Right lobe of liver (tissue), 6 donors: Measurements from ENCODE around the gene PPP1CA. TPM values are rescaled to one million over a fixed set of nuclear protein-coding genes. Genes with fewer than 3 reads are reported as not detected.

Source experiments
- ATAC-seq, 4 donors: fragments of 200-7000 bp; cut with Tn5 transposase; one replicate each; pipeline ENCODE4 v1.9.1; 2020; ENCODE audit warnings: mild to moderate bottlenecking in 4 of 4, moderate library complexity in 4 of 4
- DNase-seq, 3 donors: peaks; one replicate each; pipeline ENCODE4 v3.0.0-alpha.2; 2020
- H3K27ac ChIP-seq, 3 donors: fragments of 200-600 bp; one replicate each; pipeline ENCODE4 v1.8.0; 2022
- H3K27me3 ChIP-seq, 2 donors: fragments of 200-600 bp; one replicate each; pipeline ENCODE4 v1.8.0; 2022
- H3K36me3 ChIP-seq, 4 donors: fragments of 200-600 bp; sonication (generic) in 1 of 4; one replicate each; pipeline versions ENCODE4 v1.5.1 to v1.8.0; 2017 to 2022; ENCODE audit warnings: control low read depth in 1 of 4
- H3K4me1 ChIP-seq, 4 donors: fragments of 200-600 bp; sonication (generic) in 1 of 4; one replicate each; pipeline versions ENCODE4 v1.5.1 to v1.8.0; 2017 to 2022; ENCODE audit warnings: control low read depth in 1 of 4
- H3K4me3 ChIP-seq, 3 donors: fragments of 200-600 bp; one replicate each; pipeline ENCODE4 v1.8.0; 2022
- H3K9me3 ChIP-seq, 4 donors: fragments of 200-600 bp; sonication (generic) in 1 of 4; one replicate each; pipeline versions ENCODE4 v1.5.1 to v1.8.0; 2017 to 2022; ENCODE audit warnings: control low read depth in 1 of 4
- POLR2A ChIP-seq: fragments of 450-650 bp; IDR thresholded peaks from one replicate; pipeline ENCODE4 v1.6.1; 2017; ENCODE audit warnings: antibody characterized with exemption, mild to moderate bottlenecking
- WGBS: methylation state at CpG from one replicate; pipeline ENCODE4 v1.1.6; 2018; ENCODE audit warnings: low coverage, low lambda C conversion rate; ENCODE audit not compliant: insufficient coverage; ENCODE audit errors: missing lambda C conversion rate; 5-methylcytosine and 5-hydroxymethylcytosine counted together
- intact Hi-C, 2 donors: fragments of 100-400 bp; cut with DNase I; formaldehyde crosslinking; loops; one replicate each; pipeline versions ENCODE4 v1.11.2 to v1.14.1; 2022
- total RNA-seq, 6 experiments: library from RNA; depleted of rRNA in 2 of 6; stranded (reverse); fragments of >200 nt in 2 of 6; fragmentation: NEBNext Ultra II Directional in 3 of 6; extraction: Animal tissue kit (Norgen Biotek cat#: 25700) in 3 of 6; gene quantifications; one replicate each; pipeline versions ENCODE4 v1.1.0 to v1.2.4, GENCODE V29; 2016 to 2023
- TF ChIP-seq, protein P1 (sequence below), 4 donors: fragments of 200-600 bp in 3 of 4; fragments of 450-650 bp in 1 of 4; IDR thresholded peaks; one replicate each; pipeline versions ENCODE4 v1.5.1 to v1.8.0; 2016 to 2022; ENCODE audit warnings: antibody characterized with exemption in 4 of 4, mild to moderate bottlenecking in 2 of 4
- donor health status: DM: no; HTN: yes; CAD: no.
- donor health status: DM: no; HTN: no; CAD: no.
- donor health status: DM: no; HTN: no; CAD: no.
- donor health status: DM: no; HTN: yes; CAD: no.
- donor health status: DM: no; HTN: yes; CAD: no.

The PPP1CA gene
- total RNA-seq, 6 experiments from 2014 or later, result 64.2 to 102 (median 71.1) TPM

DNA sequence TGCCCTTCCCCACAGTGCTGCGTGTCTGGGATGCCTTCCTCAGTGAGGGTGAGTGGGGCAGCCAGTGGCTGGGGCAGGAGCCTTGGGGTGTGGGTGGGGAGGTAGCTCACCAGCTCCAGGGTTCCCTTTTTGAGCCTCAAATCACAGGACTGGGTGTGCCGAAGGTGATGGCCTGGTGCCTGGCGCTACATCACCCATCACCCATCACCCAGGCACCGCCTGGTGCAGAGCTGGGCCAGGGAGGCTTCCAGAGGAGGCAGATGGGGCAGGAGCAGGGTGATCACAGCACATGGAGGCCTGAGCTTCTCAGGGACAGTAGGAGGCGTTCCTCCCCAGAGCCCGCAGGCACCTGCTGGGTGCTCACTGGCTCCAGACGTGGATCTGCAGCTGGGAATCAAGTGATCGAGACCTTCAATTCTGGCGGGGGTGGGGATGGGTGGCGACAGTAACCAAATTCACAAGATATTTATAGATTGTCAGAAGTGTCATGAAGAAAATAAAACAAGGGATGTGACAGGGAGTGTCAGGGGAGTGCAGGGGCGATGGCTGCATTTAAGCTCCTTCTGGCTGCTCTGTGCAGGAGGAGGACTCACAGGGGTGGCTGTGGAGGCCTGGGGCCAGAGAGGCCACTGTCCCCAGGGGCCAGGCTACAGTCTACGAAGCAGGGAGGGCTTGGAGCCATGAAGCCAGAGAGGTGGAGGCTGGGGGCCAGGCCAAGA is 5.5 kb upstream of the PPP1CA start:
- intact Hi-C loops, result no loop called here
- H3K36me3 ChIP-seq, result no peaks in the 10 kb centered on the region
- DNase-seq (no peak), ATAC-seq (peak; percentile 6 to 16 (median 10))
- H3K27ac ChIP-seq, result no peak overlapping the region
- peaks cover 0 to 9% (median 0%) of the 10 kb centered on the region in 4 donors for H3K4me1 ChIP-seq
- TF ChIP-seq POLR2A, result no peak
- TF ChIP-seq, protein P1, sequence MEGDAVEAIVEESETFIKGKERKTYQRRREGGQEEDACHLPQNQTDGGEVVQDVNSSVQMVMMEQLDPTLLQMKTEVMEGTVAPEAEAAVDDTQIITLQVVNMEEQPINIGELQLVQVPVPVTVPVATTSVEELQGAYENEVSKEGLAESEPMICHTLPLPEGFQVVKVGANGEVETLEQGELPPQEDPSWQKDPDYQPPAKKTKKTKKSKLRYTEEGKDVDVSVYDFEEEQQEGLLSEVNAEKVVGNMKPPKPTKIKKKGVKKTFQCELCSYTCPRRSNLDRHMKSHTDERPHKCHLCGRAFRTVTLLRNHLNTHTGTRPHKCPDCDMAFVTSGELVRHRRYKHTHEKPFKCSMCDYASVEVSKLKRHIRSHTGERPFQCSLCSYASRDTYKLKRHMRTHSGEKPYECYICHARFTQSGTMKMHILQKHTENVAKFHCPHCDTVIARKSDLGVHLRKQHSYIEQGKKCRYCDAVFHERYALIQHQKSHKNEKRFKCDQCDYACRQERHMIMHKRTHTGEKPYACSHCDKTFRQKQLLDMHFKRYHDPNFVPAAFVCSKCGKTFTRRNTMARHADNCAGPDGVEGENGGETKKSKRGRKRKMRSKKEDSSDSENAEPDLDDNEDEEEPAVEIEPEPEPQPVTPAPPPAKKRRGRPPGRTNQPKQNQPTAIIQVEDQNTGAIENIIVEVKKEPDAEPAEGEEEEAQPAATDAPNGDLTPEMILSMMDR (IDR thresholded peaks at IDR 0.05), result no peak
- WGBS, result 30% methylated on average over 8 of the region's 12 CpGs
- no peak overlapping the region for H3K4me3 ChIP-seq
- H3K9me3 ChIP-seq, result no peaks in the 10 kb centered on the region
- no peaks in the 10 kb centered on the region for H3K27me3 ChIP-seq

DNA sequence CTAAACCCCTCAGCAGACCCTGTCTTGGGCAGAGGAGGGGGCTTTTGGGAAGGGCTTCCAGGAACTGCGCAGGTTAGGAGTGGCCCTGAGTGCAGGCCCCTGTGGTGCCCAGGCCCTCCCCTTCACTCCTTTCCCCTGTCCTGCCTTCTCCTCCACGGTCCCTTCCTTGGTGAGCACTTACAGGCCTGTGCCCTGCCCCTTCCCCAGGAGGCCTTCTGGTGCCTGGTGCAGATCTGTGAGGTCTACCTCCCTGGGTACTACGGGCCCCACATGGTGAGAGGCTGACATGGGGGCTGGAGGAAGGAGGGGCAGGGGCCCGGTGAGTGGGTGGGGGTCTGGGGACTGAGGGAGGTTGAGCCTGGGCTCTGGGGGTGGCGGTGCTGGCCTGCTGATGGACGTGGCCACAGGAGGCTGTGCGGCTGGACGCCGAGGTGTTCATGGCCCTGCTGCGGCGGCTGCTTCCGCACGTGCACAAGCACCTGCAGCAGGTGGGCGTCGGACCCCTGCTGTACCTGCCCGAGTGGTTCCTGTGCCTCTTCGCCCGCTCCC is 4.8 kb upstream of the PPP1CA start:
- no peak for TF ChIP-seq POLR2A
- TF ChIP-seq, protein P1 (IDR thresholded peaks at IDR 0.05), result no peak
- Histone ChIP-seq H3K27ac (no peak overlapping the region), H3K4me1 (peaks cover 0 to 10% (median 0%) of the 10 kb centered on the region in 4 donors), H3K4me3 (no peak overlapping the region), H3K36me3 (no peaks in the 10 kb centered on the region), H3K9me3 (no peaks in the 10 kb centered on the region), H3K27me3 (no peaks in the 10 kb centered on the region)
- 80% methylated on average over 1 of the region's 18 CpGs for WGBS
- ATAC-seq (no peak), DNase-seq (no peak)
- intact Hi-C loops, result no loop called here

DNA sequence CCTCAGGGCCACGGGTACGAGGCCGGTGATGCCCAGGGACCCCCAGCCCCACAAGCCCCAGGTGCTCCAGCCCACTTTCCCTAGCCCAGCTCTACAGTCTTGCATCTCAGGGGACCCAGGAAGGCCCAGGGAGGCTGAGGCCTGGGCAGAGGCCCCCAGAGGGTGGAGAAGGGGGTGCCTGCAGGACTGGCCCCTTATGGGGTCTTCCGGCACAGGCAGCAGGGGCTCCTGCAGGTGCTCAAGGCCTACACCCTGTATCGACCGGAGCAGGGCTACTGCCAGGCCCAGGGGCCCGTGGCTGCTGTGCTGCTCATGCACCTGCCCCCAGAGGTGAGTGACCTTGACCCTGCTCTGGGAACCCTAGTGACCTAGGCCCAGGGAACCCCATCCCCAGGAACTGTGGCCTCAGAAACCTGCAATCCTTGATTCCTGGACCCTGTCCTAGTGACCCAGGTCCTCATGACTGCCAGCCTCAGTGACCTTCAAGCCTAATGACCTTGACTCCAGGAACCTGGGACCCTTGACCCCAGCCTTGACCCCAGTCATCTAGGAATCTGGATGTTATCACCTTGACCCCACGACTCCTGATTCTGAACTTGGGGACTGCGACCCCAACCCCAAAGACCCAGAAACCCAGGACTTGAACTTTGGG is 4.2 kb upstream of the PPP1CA start:
- DNase-seq (peak in 1 of 3 donors; percentile 44), ATAC-seq (no peak)
- H3K36me3 ChIP-seq, result no peaks in the 10 kb centered on the region
- H3K4me1 ChIP-seq, result peaks cover 0 to 13% (median under 1%) of the 10 kb centered on the region in 4 donors
- WGBS, result no CpG with 5 or more reads among the region's 9 CpGs
- H3K4me3 ChIP-seq, result no peak overlapping the region
- intact Hi-C loops, result no loop called here
- H3K9me3 ChIP-seq, result no peaks in the 10 kb centered on the region
- TF ChIP-seq POLR2A, result no peak
- TF ChIP-seq, protein P1 (IDR thresholded peaks at IDR 0.05), result no peak
- no peak overlapping the region for H3K27ac ChIP-seq
- H3K27me3 ChIP-seq, result no peaks in the 10 kb centered on the region

DNA sequence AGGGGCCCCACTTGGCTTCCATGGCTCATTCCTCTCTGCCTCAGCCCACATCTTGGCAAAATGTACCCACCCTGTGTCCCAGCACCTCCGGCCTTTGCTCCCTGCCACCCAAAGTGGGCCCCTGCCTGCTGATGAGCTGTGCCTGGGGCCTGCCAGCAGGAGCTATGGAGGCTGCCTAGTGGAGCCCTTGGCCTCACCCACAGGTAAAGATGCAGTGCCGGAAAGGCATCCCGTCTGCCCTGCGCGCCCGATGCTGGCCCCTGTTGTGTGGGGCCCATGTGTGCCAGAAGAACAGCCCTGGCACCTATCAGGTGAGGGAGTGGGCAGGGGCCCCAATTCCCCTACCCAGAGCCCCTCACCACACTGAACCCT is 3.5 kb upstream of the PPP1CA start:
- H3K4me1 ChIP-seq, result peaks cover 0 to 20% (median 4%) of the 10 kb centered on the region in 4 donors

More for the DNA sequence above, 3.5 kb upstream of the PPP1CA start:
- no peak overlapping the region for H3K27ac ChIP-seq
- intact Hi-C loops, result no loop called here
- peaks cover 0 to 1% (median 0%) of the 10 kb centered on the region in 4 donors for H3K36me3 ChIP-seq
- no peak overlapping the region for H3K4me3 ChIP-seq
- no peak for ATAC-seq
- H3K9me3 ChIP-seq, result no peaks in the 10 kb centered on the region
- WGBS, result no CpG with 5 or more reads among the region's 6 CpGs
- DNase-seq, result peak in 1 of 3 donors; percentile 47
- no peaks in the 10 kb centered on the region for H3K27me3 ChIP-seq
- TF ChIP-seq, protein P1 (IDR thresholded peaks at IDR 0.05), result no peak
- TF ChIP-seq POLR2A, result no peak
